Fibroblast of villous mesenchyme (primary cell): Measurements from ENCODE around the gene NOB1. TPM values are rescaled to one million over a fixed set of nuclear protein-coding genes. Genes with fewer than 3 reads are reported as not detected.

Experiments used
- DNase-seq: peaks from one replicate; pipeline ENCODE4 v3.0.0-alpha.2; 2010; ENCODE audit warnings: low read depth
- H3K4me3 ChIP-seq: 2 replicates; pipeline ENCODE4 v1.5.1; 2011; ENCODE audit warnings: low read depth, mild to moderate bottlenecking, low read length
- total RNA-seq: library from RNA; depleted of rRNA; stranded (reverse); fragments of >200 nt; gene quantifications from 2 replicates; pipeline ENCODE4 v1.2.3, GENCODE V29; 2012
- TF ChIP-seq, protein P1 (sequence below): IDR thresholded peaks from 2 replicates; pipeline ENCODE4 v1.5.1; 2012; ENCODE audit warnings: low read depth, mild to moderate bottlenecking, low read length; ENCODE audit not compliant: insufficient read depth

The NOB1 gene
- total RNA-seq, 1 donor = 22.0 TPM

DNA sequence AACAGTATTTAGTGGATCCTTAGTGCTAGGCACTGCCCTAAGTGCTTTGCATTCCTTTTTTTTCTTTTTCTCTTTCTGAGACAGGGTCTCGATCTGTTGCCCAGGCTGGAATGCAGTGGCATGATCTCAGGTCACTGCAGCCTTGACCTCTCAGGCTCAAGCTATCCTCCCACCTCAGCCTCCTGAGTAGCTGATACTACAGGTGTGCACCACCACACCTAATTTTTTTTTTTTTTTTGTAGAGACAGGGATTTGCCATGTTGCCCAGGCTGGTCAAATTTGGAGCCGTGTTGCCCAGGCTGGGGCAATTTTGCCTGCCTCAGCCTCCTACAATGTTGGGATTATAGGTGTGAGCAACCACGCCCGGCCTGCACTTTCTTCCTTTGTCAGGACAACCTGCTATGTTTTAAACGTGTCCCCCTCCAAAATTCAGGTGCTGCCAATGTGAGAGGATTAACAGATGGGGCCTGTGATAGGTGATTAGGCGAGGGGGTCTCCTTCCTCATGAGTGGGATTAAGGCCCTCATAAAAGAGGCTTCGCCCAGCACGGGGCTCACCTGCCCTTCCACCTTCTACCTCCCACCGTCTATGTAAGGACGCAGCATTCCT, 33.8 kb downstream of the NOB1 start:
- TF ChIP-seq, protein P1, sequence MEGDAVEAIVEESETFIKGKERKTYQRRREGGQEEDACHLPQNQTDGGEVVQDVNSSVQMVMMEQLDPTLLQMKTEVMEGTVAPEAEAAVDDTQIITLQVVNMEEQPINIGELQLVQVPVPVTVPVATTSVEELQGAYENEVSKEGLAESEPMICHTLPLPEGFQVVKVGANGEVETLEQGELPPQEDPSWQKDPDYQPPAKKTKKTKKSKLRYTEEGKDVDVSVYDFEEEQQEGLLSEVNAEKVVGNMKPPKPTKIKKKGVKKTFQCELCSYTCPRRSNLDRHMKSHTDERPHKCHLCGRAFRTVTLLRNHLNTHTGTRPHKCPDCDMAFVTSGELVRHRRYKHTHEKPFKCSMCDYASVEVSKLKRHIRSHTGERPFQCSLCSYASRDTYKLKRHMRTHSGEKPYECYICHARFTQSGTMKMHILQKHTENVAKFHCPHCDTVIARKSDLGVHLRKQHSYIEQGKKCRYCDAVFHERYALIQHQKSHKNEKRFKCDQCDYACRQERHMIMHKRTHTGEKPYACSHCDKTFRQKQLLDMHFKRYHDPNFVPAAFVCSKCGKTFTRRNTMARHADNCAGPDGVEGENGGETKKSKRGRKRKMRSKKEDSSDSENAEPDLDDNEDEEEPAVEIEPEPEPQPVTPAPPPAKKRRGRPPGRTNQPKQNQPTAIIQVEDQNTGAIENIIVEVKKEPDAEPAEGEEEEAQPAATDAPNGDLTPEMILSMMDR = no peak
- no peak for DNase-seq
- no peak overlapping the region for H3K4me3 ChIP-seq

DNA sequence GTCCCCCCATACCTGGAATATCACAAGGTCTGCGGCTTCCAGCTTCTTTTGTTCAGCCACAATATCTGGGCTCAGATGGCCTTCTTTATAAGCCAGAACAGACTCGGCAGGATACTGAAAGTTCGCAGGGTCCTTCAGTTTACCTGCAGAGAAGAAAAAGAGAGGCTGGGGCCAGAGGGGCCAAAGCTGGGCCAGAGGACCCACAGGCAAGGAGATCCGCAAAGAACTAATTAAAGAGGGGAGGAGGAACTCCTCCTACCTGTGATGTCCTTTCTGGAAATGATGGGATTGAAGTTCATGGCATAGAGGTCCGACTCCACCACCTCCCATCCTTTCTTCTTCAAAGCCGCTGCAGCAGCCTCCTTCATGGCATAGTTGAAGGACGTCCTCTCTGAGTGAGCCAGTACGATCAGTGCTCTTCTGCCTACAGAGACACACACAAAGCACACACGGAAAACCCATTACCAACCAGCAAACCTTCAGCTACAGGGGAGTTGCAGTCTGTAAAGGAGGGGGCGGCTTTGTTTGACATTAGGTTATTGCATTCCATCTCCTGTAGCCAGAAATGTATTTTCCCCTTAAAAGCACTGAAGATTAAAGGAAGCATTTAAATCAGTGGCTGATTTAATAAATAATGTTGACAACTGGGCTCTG, 36.5 kb downstream of the NOB1 start:
- TF ChIP-seq, protein P1 = no peak
- H3K4me3 ChIP-seq = no peak overlapping the region
- no peak for DNase-seq

DNA sequence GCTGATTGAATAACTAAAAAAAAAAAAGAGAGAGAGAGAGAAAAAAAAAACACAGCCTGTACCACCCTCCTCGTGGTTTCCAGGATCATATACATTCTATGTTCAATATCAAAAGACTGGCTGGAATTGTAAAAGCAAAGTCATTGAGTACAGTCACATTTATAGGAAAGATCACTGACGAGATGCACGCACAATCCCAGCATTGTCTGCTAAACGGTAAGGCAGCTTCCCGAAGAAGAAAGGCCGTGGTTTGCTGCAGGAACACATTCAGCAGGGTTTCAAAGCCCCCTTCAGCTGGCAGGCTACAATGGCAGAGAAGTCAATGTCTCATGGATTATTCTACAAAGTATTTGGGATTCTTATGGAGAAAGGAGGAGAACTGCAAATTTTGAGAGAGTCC, 37.7 kb downstream of the NOB1 start:
- TF ChIP-seq, protein P1 = no peak
- DNase-seq = no peak
- no peak overlapping the region for H3K4me3 ChIP-seq

DNA sequence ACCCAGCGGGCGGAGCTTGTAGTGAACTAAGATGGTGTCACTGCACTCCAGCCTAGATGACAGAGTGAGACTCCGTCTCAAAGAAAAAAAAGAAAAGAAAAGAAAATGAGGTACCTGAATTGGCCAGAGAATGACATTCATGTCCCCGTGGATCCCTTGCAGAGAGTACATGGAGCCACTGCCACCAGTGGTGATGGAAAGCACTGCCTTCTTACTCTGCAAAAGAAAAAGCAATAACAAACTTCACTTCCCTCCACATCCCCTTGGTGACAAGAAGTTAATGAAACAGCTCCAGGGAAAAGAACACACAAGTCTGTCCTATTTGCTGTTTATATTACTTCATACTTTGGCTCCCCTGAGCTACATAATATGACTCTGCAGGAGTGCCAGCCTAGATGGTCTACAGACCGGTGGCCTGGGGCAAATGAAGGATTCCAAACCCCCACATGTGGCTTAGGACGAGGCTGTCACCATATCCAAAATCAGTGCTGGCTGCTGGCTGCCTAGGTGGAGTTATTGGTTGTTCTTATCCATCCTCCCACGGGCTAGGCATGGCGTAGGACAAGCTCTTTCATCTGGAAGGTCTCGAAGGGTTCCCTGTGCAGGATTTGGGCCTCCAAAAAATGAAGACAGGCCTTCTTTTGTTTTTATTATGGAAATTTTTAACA, 41.7 kb downstream of the NOB1 start:
- no peak overlapping the region for H3K4me3 ChIP-seq
- no peak for DNase-seq
- TF ChIP-seq, protein P1 = no peak

DNA sequence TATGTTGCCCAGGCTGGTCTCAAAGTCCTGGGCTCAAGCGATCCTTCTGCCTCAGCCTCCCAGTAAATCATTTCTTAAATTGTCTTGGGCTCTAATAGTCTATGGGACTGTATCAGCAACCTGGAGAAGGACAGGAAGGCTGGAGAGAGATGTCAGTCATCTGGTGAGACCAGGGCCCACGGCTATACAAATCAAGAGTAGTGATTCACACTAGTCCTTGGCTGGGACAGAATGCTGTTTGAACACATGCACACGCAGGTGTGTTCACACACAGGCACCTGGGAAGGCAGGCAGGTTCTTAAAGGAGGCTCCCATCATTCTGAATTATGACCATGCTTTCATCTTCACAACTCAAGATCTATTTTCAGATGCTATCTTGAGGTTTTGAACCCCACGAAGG, 42.4 kb downstream of the NOB1 start:
- H3K4me3 ChIP-seq = no peak overlapping the region
- TF ChIP-seq, protein P1 = no peak
- DNase-seq = no peak

DNA sequence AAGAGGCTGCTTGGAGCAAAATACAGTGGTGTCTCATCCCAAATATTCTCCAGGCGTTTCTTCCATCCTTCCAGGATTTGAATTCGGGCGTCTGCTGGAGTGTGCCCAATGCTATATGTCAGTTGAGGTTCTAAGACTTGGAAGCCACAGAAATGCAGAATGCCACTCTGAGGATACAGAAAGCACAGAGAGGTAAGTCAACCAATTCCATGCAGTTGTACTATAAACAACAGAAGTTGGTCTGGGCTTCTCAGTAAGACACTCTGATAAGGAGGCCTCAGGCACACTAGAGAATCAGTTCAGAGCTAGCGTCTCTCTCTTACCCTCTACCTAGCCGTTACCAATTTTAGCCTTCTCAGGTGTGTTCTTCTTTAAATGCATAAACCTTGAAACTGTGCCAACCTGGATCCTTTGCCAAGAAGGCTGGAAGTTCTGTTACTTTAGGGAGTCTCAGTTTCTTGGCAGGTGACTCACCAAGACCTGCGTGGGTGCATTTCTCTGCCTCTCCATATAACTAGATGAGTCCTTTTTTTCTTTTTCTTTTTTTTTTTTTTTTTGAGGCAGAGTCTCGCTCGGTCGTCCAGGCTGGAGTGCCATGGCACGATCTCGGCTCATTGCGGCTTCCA, 43.5 kb downstream of the NOB1 start:
- peak; percentile 43 for DNase-seq
- TF ChIP-seq, protein P1 = no peak
- H3K4me3 ChIP-seq = no peak overlapping the region
